Peyer's patch (tissue), 4 donors: Measurements from ENCODE around the gene TLE6. TPM values are rescaled to one million over a fixed set of nuclear protein-coding genes. Genes with fewer than 3 reads are reported as not detected.
"Not testable (repeated sequence)": the region's sequence is repeated elsewhere in the genome, so short reads cannot be mapped to it uniquely, and the experiment has no call there.

ENCODE experiments used
- DNase-seq, 3 donors: peaks; one replicate each; pipeline ENCODE4 v3.0.0-alpha.2; 2017 to 2019
- H3K27ac ChIP-seq, 4 donors: fragments of 200-600 bp; sonication (generic); one replicate each; pipeline ENCODE4 v1.5.1; 2016 to 2019
- H3K27me3 ChIP-seq, 2 donors: fragments of 200-600 bp; sonication (generic); one replicate each; pipeline ENCODE4 v1.5.1; 2019
- H3K36me3 ChIP-seq, 3 donors: fragments of 200-600 bp; sonication (generic); one replicate each; pipeline ENCODE4 v1.5.1; 2016 to 2019
- H3K4me1 ChIP-seq, 4 donors: fragments of 200-600 bp; sonication (generic); one replicate each; pipeline ENCODE4 v1.5.1; 2016 to 2019
- H3K4me3 ChIP-seq, 4 donors: fragments of 200-600 bp; sonication (generic); 1 replicate in 3 of 4; 2 replicates in 1 of 4; pipeline ENCODE4 v1.5.1; 2016 to 2019; ENCODE audit warnings: mild to moderate bottlenecking in 1 of 4
- H3K9me3 ChIP-seq, 4 donors: fragments of 200-600 bp; sonication (generic); one replicate each; pipeline ENCODE4 v1.5.1; 2016 to 2019; ENCODE audit warnings: mild to moderate bottlenecking in 1 of 4
- CTCF ChIP-seq, 6 experiments: fragments of 450-650 bp in 4 of 6; fragments of 200-600 bp in 2 of 6; sonication (generic) in 1 of 6; IDR thresholded peaks; one replicate each; pipeline ENCODE4 v1.5.1; 2017 to 2019; ENCODE audit warnings: antibody characterized with exemption in 6 of 6, mild to moderate bottlenecking in 3 of 6, moderate library complexity in 1 of 6
- POLR2A ChIP-seq, 2 donors: fragments of 450-650 bp; IDR thresholded peaks; one replicate each; pipeline ENCODE4 v1.5.1; 2017; ENCODE audit warnings: antibody characterized with exemption in 2 of 2, mild to moderate bottlenecking in 2 of 2, moderate library complexity in 2 of 2
- total RNA-seq, 4 donors: library from RNA; depleted of rRNA; stranded (reverse); fragments of >200 nt; gene quantifications; one replicate each; pipeline ENCODE4 v1.1.0, GENCODE V29; 2016

Gene TLE6
- total RNA-seq, 4 donors from 2014 or later, result 1.9 to 2.5 TPM; not detected in 2

- H3K27ac ChIP-seq, result peak overlapping the region in 3 of 4 donors; percentile 14 to 79 (median 54)
- peak in 2 of 3 donors; percentile 58 to 63 for DNase-seq
- TF ChIP-seq CTCF (IDR thresholded peaks at IDR 0.05), result peak in 3 of 6 experiments; percentile 33 to 40 (median 36)
- TF ChIP-seq POLR2A (IDR thresholded peaks at IDR 0.05), result peak in 1 of 2 donors; percentile 42
- H3K36me3 ChIP-seq, result no peaks in the 10 kb centered on the region
- H3K9me3 ChIP-seq, result no peaks in the 10 kb centered on the region
- H3K27me3 ChIP-seq, result no peaks in the 10 kb centered on the region
- H3K4me3 ChIP-seq, result peak overlapping the region in 2 of 4 donors; percentile 26 to 30
- H3K4me1 ChIP-seq, result peaks cover 0 to 9% (median 0%) of the 10 kb centered on the region in 4 donors
Measured at GRCh38 chr19:2952953-2953481, 24.3 kb upstream of the TLE6 start.

GRCh38 chr19:2957160-2957559, 20.2 kb upstream of the TLE6 start:
- TF ChIP-seq CTCF (IDR thresholded peaks at IDR 0.05) (no peak), POLR2A (IDR thresholded peaks at IDR 0.05) (no peak)
- Histone ChIP-seq H3K27ac (no peak overlapping the region), H3K4me3 (no peak overlapping the region), H3K36me3 (no peaks in the 10 kb centered on the region), H3K9me3 (no peaks in the 10 kb centered on the region), H3K27me3 (no peaks in the 10 kb centered on the region), H3K4me1 (peaks cover 0 to 5% (median 0%) of the 10 kb centered on the region in 4 donors)
- DNase-seq, result no peak

GRCh38 chr19:2960120-2960519, 17.2 kb upstream of the TLE6 start:
- Histone ChIP-seq H3K27ac (no peak overlapping the region), H3K4me1 (peaks cover 0 to 8% (median 0%) of the 10 kb centered on the region in 4 donors), H3K36me3 (no peaks in the 10 kb centered on the region), H3K27me3 (no peaks in the 10 kb centered on the region), H3K4me3 (no peak overlapping the region), H3K9me3 (no peaks in the 10 kb centered on the region)
- no peak for DNase-seq
- TF ChIP-seq POLR2A (IDR thresholded peaks at IDR 0.05) (no peak), CTCF (IDR thresholded peaks at IDR 0.05) (no peak)

DNA sequence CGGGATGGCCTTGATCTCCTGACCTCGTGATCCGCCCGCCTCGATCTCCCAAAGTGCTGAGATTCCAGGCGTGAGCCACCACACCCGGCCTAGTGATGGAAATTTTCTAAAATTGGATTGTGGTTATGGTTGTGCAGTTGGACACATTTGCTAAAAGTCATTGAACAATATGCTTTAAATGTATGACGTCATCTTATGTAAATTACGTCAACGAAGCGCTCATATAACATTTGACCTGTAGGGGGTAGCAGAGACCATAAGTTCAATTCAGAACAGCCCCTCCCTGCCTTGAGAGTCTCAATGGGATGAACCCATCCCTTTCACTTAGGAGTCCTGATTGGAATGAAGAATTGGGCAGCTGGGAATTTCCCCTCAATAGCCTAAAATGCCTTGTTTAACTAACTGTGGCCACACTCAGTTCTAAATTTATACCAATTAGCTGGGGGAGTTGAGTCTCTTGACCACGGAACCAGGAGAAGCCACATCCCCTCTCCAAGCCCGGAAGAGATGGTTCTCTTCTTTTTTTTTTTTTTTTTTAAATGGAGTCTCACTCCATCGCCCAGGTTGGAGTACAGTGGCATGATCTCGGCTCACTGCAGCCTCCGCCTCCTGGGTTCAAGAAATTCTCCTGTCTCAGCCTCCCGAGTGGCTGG, 15.2 kb upstream of the TLE6 start:
- Histone ChIP-seq H3K36me3 (no peaks in the 10 kb centered on the region), H3K27ac (no peak overlapping the region), H3K27me3 (no peaks in the 10 kb centered on the region), H3K9me3 (no peaks in the 10 kb centered on the region), H3K4me1 (peaks cover 0 to 8% (median 0%) of the 10 kb centered on the region in 4 donors), H3K4me3 (no peak overlapping the region)
- peak in 2 of 3 donors; percentile 38 to 68 for DNase-seq
- TF ChIP-seq CTCF (IDR thresholded peaks at IDR 0.05), result peak; percentile 36 to 99 (median 92)
- TF ChIP-seq POLR2A (IDR thresholded peaks at IDR 0.05), result no peak

DNA sequence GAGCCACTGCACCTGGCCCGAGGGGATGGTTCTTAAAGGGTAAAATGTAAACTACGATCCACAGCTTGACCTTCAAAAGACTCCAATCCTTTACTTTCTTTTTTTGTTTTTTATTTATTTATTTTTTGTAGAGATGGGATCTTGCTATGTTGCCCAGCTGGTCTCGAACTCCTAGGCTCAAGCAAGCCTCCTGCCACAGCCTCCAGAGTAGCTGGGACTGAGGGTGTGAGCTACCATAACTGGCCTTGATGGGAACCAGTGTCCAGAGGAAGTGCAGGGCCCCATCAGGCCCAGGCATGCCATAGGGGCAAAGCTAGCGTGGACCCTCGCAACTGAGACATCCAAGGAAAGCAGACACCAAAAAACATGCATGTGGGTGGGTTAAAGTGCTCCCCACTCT, 14.2 kb upstream of the TLE6 start:
- peaks cover 0 to 8% (median 0%) of the 10 kb centered on the region in 4 donors for H3K4me1 ChIP-seq
- no peak overlapping the region for H3K4me3 ChIP-seq
- H3K27ac ChIP-seq, result no peak overlapping the region
- no peaks in the 10 kb centered on the region for H3K36me3 ChIP-seq
- DNase-seq, result no peak
- TF ChIP-seq CTCF (IDR thresholded peaks at IDR 0.05) (no peak), POLR2A (IDR thresholded peaks at IDR 0.05) (no peak)
- H3K9me3 ChIP-seq, result no peaks in the 10 kb centered on the region
- no peaks in the 10 kb centered on the region for H3K27me3 ChIP-seq

GRCh38 chr19:2963631-2964030, 13.7 kb upstream of the TLE6 start:
- not testable (repeated sequence) for H3K27me3 ChIP-seq, H3K4me3 ChIP-seq, H3K36me3 ChIP-seq, DNase-seq, H3K27ac ChIP-seq, H3K9me3 ChIP-seq
- H3K4me1 ChIP-seq, result peaks cover 0 to 12% (median 0%) of the 10 kb centered on the region in 4 donors
